ENCODE measurements around the gene CCT7. TPM values are rescaled to one million over a fixed set of nuclear protein-coding genes. Genes with fewer than 3 reads are reported as not detected.

CCT7 gene
- total RNA-seq, 3 donors from 2014 or later (not counting 1 experiment from before 2014, with no cell fraction given) = 82.3 to 114 (median 112) TPM

- Mint-ChIP-seq H3K4me1 (peaks cover 17 to 26% of the 10 kb centered on the region in 2 donors), H3K27ac (no peak overlapping the region), H3K4me3 (no peak overlapping the region), H3K36me3 (no peaks in the 10 kb centered on the region), H3K9me3 (no peaks in the 10 kb centered on the region), H3K27me3 (ENCODE audit: low read depth in 2 of 2) (peaks cover 12 to 14% of the 10 kb centered on the region in 2 donors)
- peaks cover 21% of the 10 kb centered on the region for H3K4me1 ChIP-seq (ENCODE audit: control insufficient read depth, insufficient read depth, low read length)
- TF ChIP-seq CTCF (IDR thresholded peaks at IDR 0.05) = no peak
- no peaks in the 10 kb centered on the region for H3K27me3 ChIP-seq (ENCODE audit: control insufficient read depth, insufficient read depth, low read length)
- 87% methylated on average over 7 of the region's 7 CpGs for WGBS (ENCODE audit: insufficient coverage)
- no peaks in the 10 kb centered on the region for H3K9me3 ChIP-seq (ENCODE audit: control insufficient read depth, insufficient read depth, low read length)
- intact Hi-C loops (cut with micrococcal nuclease) = loop anchor here (1.0 to 5.0 kb wide), 2 partner anchors 80 to 127 kb away; partner anchors contain the start of gene EGR4
- H3K4me3 ChIP-seq (ENCODE audit: low read length) = no peak overlapping the region
- DNase-seq (no peak), ATAC-seq (no peak)
- H3K27ac ChIP-seq (ENCODE audit: low read length) = no peak overlapping the region
- H3K36me3 ChIP-seq (ENCODE audit: control insufficient read depth, insufficient read depth, low read length) = no peaks in the 10 kb centered on the region
These were observed 22.0 kb upstream of the CCT7 start for GRCh38 chr2:73212098-73212447.

GRCh38 chr2:73212448-73213176, 21.5 kb upstream of the CCT7 start:
- peaks cover 8 to 14% of the 10 kb centered on the region in 2 donors for H3K27me3 Mint-ChIP-seq (ENCODE audit: low read depth in 2 of 2)
- DNase-seq = peak; percentile 68 to 87
- peaks cover 17 to 26% of the 10 kb centered on the region in 2 donors for H3K4me1 Mint-ChIP-seq
- no peak overlapping the region for H3K4me3 Mint-ChIP-seq
- H3K36me3 Mint-ChIP-seq = no peaks in the 10 kb centered on the region
- intact Hi-C loops (cut with micrococcal nuclease) = loop anchor here (1.0 to 5.0 kb wide), 2 partner anchors 80 to 127 kb away; partner anchors contain the start of gene EGR4
- no peaks in the 10 kb centered on the region for H3K9me3 Mint-ChIP-seq
- no peaks in the 10 kb centered on the region for H3K27me3 ChIP-seq (ENCODE audit: control insufficient read depth, insufficient read depth, low read length)
- ATAC-seq = peak; percentile 69 to 78 (median 76)
- WGBS (ENCODE audit: insufficient coverage) = 52% methylated on average over 20 of the region's 20 CpGs
- no peak overlapping the region for H3K27ac ChIP-seq (ENCODE audit: low read length)
- peak; percentile 94 for TF ChIP-seq CTCF (IDR thresholded peaks at IDR 0.05)
- no peak overlapping the region for H3K27ac Mint-ChIP-seq
- H3K4me1 ChIP-seq (ENCODE audit: control insufficient read depth, insufficient read depth, low read length) = peaks cover 21% of the 10 kb centered on the region
- H3K9me3 ChIP-seq (ENCODE audit: control insufficient read depth, insufficient read depth, low read length) = no peaks in the 10 kb centered on the region
- no peaks in the 10 kb centered on the region for H3K36me3 ChIP-seq (ENCODE audit: control insufficient read depth, insufficient read depth, low read length)
- no peak overlapping the region for H3K4me3 ChIP-seq (ENCODE audit: low read length)

GRCh38 chr2:73214120-73215035, 19.7 kb upstream of the CCT7 start, which contains the start of gene SMYD5:
Gene SMYD5, plus strand, starts transcription at chr2:73214245. Its CDS starts 22 bp downstream, at chr2:73214267.
- no peaks in the 10 kb centered on the region for H3K36me3 ChIP-seq (ENCODE audit: control insufficient read depth, insufficient read depth, low read length)
- H3K4me1 ChIP-seq (ENCODE audit: control insufficient read depth, insufficient read depth, low read length) = peaks cover 21% of the 10 kb centered on the region
- WGBS (ENCODE audit: insufficient coverage) = 1% methylated on average over 63 of the region's 64 CpGs
- peaks cover 17 to 26% of the 10 kb centered on the region in 2 donors for H3K4me1 Mint-ChIP-seq
- H3K27me3 Mint-ChIP-seq (ENCODE audit: low read depth in 2 of 2) = peaks cover 0 to 8% of the 10 kb centered on the region in 2 donors
- ATAC-seq (peak; percentile 96 to 98 (median 97)), DNase-seq (peak; percentile 85 to 94)
- H3K4me3 Mint-ChIP-seq = peak within 1 kb of the TSS; percentile 94
- H3K27ac Mint-ChIP-seq = peak within 1 kb of the TSS; percentile 77 to 88
- H3K4me3 ChIP-seq (ENCODE audit: low read length) = peak within 1 kb of the TSS; percentile 68
- TF ChIP-seq CTCF (IDR thresholded peaks at IDR 0.05) = no peak
- no peaks in the 10 kb centered on the region for H3K9me3 Mint-ChIP-seq
- intact Hi-C loops (cut with micrococcal nuclease) = loop anchor here (1.0 to 5.0 kb wide), 2 partner anchors 19 to 78 kb away; partner anchors contain the start of genes EGR4 and PRADC1
- no peaks in the 10 kb centered on the region for H3K9me3 ChIP-seq (ENCODE audit: control insufficient read depth, insufficient read depth, low read length)
- H3K27ac ChIP-seq (ENCODE audit: low read length) = no peak within 1 kb of the TSS
- H3K36me3 Mint-ChIP-seq = no peaks in the 10 kb centered on the region
- H3K27me3 ChIP-seq (ENCODE audit: control insufficient read depth, insufficient read depth, low read length) = no peaks in the 10 kb centered on the region

Measured in natural killer cell (primary cell).